Measurements from ENCODE around the gene KAZN.

GRCh38 chr1:14784790-14785773, 186.6 kb downstream of the KAZN start:
- TF ChIP-seq CTCF (IDR thresholded peaks at IDR 0.05; ENCODE audit: low read length) (no peak), EZH2 (IDR thresholded peaks at IDR 0.05; ENCODE audit: borderline replicate concordance, low read length) (no peak)
